LNCAP (cell line): ENCODE measurements around the gene SPP1.

ENCODE experiments used
- TF ChIP-seq, protein P1 (sequence below): fragments of 450-650 bp; IDR thresholded peaks from 2 replicates; pipeline ENCODE4 v1.5.1; 2017; ENCODE audit warnings: mild to moderate bottlenecking

The SPP1 gene

DNA sequence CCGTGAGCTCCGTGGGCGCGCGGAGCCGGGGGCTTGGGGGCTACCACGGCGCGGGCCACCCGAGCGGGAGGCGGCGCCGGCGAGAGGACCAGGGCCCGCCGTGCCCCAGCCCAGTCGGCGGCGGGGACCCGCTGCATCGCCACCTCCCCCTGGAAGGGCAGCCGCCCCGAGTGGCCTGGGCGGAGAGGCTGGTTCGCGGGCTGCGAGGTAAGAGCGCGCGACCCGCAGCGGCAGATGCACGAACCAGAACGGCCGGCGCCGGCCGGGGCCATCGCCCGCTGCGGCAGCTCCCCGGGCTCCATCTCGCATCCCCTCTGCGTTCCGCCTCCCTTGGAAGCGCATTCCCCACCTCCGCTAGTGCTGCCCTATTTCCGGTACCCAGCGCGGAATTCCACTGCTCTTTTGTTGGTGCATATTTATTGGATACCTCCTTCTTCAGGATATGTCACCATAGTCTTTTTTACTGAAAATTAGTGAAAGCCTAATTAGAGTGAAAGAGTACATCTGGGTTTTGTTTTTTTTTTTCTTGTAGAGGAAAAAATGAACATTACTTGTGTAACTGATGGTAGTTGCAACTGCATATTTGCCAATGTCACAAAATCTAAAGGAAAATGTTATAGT lies 32.7 kb downstream of the SPP1 start:
- TF ChIP-seq, protein P1, sequence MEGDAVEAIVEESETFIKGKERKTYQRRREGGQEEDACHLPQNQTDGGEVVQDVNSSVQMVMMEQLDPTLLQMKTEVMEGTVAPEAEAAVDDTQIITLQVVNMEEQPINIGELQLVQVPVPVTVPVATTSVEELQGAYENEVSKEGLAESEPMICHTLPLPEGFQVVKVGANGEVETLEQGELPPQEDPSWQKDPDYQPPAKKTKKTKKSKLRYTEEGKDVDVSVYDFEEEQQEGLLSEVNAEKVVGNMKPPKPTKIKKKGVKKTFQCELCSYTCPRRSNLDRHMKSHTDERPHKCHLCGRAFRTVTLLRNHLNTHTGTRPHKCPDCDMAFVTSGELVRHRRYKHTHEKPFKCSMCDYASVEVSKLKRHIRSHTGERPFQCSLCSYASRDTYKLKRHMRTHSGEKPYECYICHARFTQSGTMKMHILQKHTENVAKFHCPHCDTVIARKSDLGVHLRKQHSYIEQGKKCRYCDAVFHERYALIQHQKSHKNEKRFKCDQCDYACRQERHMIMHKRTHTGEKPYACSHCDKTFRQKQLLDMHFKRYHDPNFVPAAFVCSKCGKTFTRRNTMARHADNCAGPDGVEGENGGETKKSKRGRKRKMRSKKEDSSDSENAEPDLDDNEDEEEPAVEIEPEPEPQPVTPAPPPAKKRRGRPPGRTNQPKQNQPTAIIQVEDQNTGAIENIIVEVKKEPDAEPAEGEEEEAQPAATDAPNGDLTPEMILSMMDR: no peak

DNA sequence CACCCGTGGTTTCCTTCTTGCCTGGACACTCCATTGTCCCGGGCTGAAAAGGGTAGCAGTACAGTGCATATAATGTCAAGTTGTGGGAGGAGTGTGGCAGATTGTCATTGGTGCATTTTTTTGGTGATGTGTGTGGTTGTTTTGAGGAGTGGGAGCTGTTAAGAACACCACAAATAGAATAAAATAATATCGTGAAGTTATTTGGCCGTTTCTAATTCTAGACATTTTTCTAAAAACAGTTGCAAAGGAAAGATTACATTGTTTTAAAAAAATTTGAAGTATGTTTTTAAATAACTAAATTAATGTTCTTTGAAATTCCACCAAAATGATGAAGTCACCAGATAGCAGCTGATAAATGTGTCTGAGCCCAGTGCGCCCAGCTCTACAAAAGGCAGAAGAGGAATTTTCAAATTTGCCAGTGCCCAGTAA lies 33.2 kb downstream of the SPP1 start:
- TF ChIP-seq, protein P1: no peak

DNA sequence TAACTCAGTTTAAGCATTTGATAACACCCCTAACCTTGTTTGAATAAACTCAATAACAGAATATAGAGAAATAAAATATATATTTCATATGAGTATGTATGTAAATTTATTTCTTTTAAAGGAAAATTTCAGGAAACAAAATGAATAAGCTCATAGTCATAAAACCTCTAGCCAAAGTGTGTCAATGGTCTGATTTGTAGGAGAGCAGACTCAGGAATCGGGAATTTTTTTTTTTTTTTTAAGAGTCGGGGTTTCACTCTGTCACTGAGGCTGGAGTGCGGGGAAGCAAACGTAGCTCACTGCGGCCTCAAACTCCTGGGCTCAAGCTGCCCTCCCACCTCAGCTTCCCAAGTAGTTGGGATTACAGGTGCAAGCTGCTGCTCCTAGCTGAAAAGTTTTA lies 34.4 kb downstream of the SPP1 start:
- TF ChIP-seq, protein P1: no peak

DNA sequence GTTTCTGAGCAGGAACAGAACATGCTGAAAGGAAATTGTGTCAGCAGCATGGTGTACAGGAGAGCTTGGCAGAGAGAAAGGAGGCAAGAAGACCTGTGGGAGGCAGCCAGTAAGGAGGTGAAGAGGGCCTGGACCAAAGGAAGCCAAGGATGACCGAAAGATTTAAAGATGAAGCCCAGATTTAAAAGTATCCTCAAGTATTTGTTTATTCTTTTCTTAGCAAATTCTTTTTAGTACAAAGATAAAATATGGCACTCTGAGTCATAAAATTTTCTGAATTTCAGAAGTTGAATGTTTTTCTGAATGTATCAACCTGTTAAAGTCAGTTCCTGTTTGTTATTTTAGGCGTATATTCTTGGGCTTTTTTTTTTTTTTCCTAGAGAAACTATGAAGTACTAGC lies 35.5 kb downstream of the SPP1 start:
- TF ChIP-seq, protein P1: no peak

DNA sequence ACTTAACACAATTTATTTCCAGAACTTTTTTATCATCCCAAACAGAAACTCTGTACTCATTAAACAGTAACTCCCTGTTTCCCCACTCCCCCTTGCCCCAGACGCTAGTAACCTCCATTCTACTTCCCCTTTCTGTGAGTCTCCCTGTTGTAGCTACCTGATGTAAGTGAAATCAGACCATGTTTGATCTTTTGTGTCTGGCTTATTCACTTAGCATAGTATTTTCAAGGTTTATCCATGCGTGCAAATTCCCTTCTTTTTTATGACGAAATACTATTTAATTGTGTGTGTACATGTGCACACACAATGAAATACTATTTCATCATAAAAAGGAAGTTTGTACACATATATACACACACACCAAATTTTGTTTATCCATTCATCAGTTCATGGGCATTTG lies 37.1 kb downstream of the SPP1 start:
- TF ChIP-seq, protein P1: no peak

DNA sequence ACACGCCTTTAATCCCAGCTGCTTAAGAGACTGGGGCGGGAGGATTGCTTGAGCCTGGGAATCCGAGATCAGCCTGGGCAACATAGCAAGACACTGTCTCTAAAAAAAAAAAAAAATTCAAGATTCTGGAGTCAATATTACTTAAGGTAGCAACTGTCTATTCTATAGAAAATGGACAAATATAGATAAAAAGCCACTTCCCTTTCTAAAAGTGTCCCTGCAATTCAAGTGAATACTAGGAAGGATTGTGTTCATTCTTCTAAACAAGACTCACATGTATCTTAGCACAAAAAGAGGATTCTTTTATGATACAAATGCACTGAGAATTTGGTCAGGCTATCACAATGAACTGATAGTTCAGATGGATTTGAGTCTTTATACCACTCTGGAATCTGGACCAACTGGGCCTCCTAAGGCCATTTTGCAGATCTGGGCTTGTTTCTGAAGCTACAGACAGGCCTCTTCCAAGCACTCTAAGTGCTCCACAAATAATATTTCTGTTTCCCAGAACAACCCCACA lies 38.9 kb downstream of the SPP1 start:
- TF ChIP-seq, protein P1: no peak

DNA sequence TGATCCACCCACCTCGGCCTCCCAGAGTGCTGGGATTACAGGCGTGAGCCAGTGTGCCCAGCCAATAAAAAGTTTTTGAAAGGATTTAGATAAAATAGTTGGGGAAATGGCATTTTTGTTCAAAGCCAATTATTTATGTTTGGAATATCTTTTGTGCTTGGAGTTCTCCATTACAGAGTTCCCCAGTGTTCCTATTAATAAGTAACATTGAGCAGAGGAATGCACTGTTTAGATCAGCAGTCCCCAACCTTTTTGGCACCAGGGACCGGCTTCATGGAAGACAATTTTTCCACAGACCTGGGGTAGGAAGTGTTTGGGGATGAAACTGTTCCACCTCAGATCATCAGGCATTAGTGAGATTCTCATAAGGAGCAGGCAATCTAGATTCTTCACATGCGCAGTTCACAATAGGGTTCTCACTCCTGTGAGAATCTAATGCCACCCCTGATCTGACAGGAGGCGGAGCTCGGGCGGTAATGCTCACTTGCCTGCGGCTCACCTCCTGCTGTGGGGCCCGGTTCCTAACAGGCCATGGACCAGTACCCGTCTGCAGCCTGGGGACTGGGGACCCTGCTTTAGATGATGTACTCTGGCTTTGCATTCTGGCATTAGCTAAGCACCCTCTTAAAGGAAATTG lies 40.3 kb downstream of the SPP1 start:
- TF ChIP-seq, protein P1: no peak
